Heart left ventricle (tissue), 13 donors: ENCODE results near the gene GABPB1.

Experiments
- CTCF ChIP-seq, 12 donors: fragments of 200-600 bp; sonication (generic) in 4 of 12; IDR thresholded peaks; one replicate each; pipeline versions ENCODE4 v1.5.0 to v1.8.0; 2018 to 2022; ENCODE audit warnings: antibody characterized with exemption in 12 of 12, mild to moderate bottlenecking in 5 of 12
- POLR2A ChIP-seq, 2 donors: fragments of 450-650 bp; IDR thresholded peaks; one replicate each; pipeline ENCODE4 v1.6.1; 2017; ENCODE audit warnings: antibody characterized with exemption in 2 of 2, mild to moderate bottlenecking in 2 of 2, moderate library complexity in 2 of 2
- donor health status: ischemic (EF 13 %, LVEDD 7.1; RV severe dilation, severe dysfunction).
- donor health status: DM: no; HTN: yes; CAD: no.
- donor health status: DM: no; HTN: no; CAD: no.
- donor health status: ischemic (EF 25% LVEDD 6.9; RV normal size, moderate dysfunction).
- donor health status: ischemic (EF 25% LVEDD 5.7; RV mildly dilated, moderate dysfunction).
- donor health status: ischemic (EF 35%, LVEDD 5.7; RV mildly dilated, moderate dysfunction).
- donor health status: nonischemic (EF 11% LVEDD 7.7; RV severe dilation, severe dysfunction).
- donor health status: DM: yes; HTN: yes; CAD: no.
- donor health status: PGD.
- donor health status: ischemic (EF 29% LVEDD 5.4; RV normal size, mild dysfunction).
- donor health status: nonischemic (EF 23%, LVEDD 6.1; RV moderate dilation, normal function).

DNA sequence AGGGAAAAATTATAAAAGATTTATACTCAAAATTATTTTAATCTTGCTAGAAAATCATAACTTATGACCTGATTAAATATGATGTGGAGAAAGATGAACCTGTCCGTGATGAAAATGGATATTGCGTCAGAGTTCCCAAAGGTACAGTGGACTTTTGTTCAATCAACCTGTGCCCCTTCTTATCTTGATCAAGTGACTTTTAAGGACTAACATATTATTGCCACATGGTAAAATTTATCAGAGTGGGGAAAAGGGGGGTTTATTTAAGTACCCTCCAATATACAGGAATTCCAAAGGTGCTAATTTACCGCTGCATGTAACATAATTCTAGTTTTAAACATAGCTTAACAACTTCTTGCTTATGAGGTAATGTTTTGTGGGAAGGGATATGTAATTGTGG, 129.1 kb downstream of the GABPB1 start:
- TF ChIP-seq POLR2A (IDR thresholded peaks at IDR 0.05) (no peak), CTCF (IDR thresholded peaks at IDR 0.05) (no peak)
